NCI-H1105 treated with DMSO at 0.1 percent for 48 hours (cell line): ENCODE results near the gene ADGRF1.
"Not testable (repeated sequence)": the region's sequence is repeated elsewhere in the genome, so short reads cannot be mapped to it uniquely, and the experiment has no call there.

Experiments used
- DNase-seq: peaks from one replicate; lab custom pipeline; 2025; lab: John Stamatoyannopoulos, UW

ADGRF1 gene

DNA sequence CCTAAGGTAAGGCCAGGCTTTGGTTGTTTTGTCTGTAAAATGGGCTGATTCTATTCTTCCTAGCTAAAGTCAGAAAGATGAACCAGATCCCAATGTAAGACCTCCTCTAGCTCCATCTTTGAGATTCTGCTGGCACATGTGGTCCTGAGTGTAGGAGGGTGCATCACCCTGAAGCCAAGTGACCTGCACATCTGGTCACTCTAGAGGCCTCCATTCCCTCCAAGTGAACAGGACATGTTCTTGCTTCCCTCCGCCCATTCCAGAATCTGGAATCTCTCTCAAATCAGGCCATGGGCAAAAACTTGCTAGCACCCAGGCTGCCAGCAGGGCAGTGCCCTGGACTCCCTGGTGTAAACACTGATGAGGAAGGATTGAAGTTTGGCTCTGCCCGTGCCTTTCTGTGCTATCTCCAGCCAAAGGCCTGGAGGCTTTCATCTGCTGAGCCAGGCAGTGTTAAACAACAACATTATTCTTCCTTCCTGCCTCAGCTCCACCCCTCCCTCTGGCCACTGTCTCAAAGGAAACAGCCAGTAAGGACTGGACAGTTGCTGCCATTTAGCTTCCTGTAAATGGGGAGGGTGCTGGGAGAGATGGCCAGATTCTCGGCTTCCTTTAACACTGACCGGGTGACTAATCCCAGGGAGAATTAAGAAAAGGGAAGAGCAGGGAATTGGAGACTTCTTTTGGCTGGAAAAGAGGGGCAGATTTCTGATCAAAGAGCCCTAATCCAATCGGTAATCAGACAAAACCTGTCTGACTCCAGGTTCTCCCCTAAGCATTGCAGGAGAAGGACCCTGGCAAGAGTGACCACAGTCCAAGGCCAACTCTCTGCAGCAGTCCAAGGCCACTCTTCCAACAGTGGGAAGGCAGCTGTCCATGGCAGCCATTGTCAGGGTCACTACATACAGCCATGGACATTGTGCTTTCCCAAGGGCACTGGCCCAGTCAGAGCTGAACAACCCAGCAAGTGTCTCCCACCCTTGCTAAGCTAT lies 19.5 kb upstream of the ADGRF1 start:
- no peak for DNase-seq

DNA sequence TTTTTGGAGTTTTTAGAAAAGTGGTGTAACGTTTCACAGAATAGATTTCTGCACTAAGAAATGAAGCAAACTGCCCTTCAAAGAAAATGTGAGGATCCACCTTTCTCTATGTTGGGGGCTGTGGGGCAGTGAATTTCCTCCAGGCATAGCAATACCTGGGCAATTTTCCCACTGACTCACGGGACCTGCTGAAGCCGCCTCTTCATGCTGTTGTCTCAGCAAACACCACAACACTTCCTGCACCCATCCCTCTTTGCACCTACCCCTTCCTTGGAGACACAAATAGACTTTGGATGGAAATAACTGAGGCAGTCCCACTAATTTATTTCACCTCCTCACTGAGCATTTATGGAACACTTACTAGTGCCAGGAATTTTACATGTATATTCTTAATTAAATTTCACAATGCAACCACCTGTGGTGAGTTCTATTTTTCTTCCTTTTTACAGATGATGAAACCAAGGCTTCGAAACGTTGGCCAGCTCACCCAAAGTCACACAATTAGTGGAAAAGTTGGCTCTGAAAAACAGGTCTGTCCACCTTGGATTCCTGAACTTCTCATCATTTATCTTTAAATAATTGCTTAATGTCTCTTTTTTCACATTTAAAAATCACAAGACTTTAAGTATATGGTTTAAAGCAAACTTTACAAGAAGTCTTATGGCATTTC lies 17.2 kb upstream of the ADGRF1 start:
- DNase-seq: no peak

DNA sequence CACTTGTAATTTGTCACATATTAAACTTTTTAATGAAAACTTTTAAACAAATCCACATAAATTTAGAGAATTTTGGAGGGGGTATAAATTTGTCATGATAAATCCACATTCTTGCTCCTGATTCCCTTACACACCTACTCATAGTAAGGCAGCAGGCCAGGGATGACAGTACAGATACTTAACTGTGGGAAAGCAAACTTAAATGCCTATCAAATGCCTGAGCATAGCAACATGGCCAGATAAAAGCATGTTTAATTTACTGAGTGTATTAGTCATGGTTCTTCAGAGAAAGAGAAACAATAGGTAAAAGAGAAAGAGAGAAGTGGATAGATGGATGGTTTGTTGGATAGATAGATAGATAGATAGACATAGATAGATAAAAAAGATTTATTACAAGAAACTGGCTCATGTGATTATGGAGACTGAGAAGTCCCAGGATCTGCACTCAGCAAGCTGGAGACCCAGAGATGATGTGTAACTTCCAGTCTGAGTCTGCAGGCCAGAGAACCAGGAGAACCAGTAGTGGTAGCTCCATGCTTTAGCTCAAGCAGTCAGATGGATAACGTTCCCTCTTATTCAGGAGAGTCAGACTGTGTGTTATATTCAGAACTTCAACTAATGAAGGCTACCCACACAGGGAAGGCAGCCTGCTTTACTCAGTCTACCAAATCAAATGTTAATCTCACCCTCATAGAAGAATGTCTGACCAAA lies 15.9 kb upstream of the ADGRF1 start:
- no peak for DNase-seq

DNA sequence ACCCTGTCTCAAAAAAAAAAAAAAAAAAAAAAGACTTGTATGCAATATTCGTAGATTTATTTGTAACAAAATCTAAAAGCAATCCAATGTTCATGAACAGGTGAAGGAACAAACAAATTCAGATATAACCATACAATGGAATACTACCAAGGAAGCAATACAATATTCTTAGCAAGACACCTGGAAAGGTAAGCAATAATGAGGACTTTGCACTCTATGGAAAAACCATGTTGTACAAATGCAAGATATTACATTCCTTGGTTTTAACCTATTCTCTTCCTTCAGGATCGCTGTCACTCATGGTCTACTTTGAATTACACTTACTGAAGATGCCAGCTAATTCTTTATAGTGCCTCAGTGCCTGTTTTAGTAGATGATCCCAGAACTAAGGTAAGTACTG lies 14.7 kb upstream of the ADGRF1 start:
- no peak for DNase-seq

DNA sequence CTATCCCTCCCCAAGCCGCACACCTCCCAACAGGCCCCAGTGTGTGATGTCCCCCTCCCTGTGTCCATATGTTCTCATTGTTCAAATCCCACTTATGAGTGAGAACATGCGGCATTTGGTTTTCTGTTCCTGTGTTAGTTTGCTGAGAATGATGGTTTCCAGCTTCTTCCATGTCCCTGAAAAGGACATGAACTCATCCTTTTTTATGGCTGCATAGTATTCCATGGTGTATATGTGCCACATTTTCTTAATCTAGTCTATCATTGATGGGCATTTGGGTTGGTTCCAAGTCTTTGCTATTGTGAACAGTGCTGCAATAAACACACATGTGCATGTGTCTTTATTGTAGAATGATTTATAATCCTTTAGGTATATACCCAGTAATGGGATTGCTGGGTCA lies 12.2 kb upstream of the ADGRF1 start:
- DNase-seq: not testable (repeated sequence)

DNA sequence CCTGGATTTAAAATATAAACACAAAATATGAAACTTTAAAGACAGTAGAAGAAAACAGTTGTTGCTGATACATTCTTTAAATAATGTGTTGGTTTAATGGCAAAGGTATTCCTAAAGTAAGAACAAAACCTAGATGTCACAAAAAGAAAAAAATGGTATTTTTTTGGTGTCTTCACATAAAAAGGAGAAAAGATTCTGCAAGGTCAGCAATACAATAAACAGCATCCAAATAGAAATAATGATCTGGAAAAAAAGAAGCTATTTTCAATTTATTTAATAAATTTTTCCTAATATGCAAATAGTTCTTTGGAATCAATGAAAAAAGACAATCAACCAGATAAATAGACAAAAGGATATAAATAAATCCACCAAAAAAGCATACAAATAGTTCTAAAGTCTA lies 6.5 kb upstream of the ADGRF1 start:
- DNase-seq: no peak

DNA sequence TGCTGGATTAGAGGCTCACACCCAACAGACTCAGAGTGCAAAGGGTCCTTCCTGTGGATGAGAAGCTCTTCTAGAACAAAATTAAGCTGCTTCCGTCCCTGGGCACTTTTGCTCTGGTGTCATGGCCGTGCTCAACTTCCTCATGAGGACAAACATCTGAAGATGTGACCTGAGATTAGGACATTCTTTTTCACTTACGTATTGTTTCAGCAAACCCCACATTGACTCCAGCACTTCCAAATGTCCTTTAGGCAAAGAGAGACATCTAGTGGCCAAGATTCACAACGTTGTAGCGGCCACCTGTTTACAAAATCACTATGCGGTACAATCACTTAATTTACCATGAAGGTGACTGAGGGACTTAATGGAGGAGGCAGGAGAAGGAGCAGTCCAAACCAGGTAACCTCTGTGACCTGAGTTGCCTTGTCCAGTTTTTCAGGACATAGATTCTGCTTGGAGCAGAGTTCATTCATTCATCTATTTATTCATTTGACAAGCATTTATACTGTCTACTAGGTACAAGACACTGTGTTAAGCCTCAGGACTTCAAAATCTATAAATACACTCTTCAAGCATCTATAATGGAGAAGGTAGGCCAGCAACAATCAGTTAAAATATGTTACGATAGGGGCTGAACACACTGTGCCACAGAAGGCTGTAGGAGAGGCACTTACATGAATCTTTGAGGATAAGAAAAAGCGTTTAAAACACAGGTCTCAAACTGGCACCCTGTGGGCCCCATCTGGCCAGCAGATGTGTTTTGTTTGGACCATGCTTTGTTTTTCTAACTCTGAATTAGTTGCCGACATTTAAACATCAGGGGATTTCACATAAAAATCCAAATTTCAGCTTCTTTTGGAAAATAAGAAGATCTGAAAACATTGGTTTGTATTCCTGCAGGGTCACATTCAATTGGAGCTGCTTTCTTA lies 5.6 kb upstream of the ADGRF1 start:
- DNase-seq: peak; percentile 82

DNA sequence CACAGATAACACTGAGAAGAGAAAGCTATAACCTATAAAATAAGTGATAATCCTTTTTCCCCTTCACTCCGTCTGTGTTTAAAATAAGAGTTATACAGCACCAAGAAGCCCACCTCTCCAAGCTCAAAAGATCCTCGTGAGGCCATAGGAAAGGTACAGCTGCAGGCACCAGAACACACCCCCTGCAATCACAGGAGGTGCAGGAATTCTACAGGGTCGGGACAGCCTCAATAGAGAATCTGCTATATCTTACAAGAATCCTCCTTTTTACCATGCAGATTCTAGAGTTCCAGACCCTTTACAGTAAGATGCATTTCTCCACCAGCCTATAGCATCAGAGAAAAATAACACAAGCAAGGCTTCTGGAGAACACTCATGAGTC lies 5.0 kb upstream of the ADGRF1 start:
- no peak for DNase-seq

DNA sequence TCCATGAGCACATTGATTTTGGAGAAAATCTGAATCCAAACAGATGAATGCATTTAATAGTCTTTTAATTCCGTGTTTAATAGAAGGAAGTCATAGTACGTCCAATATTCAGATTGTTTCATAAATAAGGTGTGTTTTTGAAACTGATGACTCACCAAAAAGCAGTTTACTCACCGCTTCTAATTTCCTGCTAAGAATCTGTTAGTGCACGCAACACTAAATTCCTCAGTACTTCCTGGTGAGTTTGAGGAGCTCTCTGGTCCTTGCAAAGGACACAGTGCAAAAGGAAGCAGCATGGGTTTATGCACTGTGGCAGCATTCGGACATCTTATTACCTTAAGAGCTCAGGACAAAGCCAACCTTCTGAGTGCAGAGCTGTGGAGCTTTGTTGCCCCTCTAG lies 2.3 kb upstream of the ADGRF1 start:
- DNase-seq: no peak

DNA sequence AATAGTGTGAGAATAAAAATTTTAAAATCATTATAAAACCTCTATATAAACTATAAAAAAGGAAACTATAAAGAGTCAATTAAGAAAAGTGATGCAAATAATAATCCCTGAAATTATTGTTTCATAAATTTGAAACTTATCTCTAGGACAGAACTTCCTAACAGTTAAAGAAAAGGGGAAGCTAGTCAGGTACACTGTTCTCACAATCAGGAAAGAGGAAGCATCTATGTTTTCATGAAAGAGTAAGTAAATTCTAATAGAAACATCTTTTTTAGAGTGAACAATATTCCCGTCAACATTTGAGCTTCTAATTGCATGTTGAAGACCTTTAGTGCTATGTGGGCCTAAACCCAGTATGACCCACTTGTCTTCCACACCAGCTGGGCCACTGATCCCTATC lies 1.2 kb upstream of the ADGRF1 start:
- no peak for DNase-seq

DNA sequence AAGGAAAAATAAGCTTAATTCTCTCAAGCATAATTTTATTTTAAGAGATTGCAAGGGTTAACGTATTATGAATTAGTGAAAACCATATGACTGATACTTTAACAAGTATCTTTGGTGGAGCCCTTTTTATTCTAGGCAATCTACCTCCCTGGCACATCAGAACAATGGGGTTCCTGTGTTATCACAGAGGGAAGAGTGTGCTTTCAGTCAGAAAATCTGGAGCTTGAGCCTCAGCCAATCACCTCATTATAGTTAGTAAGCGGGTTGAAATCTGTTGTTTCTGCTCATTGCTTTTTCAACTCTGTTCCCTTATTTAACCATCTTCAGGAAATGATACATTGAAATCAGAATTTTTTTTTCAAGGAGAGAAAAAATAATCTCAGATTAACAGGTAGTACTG lies 391 bp downstream of the ADGRF1 start:
- no peak for DNase-seq

DNA sequence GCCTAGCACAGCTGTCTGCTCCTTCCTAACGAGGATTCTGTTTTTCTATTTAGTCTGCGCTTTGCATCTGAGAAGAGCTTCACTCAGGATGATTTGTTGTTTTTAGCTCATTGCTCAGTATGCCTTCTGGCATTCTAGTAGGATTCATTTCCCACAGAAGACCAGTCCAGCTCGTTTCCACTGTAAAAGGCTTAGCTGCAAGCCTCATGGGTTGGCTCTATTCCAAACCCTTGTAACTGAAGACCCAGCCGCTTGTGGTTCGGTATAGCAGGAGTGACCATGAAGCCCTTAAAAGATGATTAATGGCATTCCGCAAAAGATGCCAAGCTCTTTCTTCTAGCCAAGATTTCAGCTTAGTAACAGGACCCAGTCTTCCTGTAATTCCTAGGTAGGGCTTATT lies 7.2 kb downstream of the ADGRF1 start:
- peak; percentile 94 for DNase-seq

DNA sequence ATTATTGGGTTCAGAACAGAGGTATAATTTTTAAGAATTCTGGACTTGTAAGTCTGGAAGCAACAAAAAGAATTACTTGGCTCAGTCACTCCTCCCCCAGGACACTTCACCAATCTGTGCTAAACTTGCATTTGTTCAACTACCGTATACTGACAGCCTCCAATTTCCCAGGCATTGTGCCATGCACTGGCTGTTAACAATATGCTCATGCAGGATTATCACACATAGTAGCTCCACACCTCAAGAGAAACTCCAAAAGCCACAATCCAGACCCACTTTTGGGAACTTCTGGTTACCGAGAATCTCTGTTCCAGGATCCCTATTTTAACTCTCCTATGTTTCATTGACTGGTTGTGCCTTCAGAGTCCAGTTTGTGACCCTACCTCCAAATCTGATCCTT lies 7.7 kb downstream of the ADGRF1 start:
- no peak for DNase-seq

DNA sequence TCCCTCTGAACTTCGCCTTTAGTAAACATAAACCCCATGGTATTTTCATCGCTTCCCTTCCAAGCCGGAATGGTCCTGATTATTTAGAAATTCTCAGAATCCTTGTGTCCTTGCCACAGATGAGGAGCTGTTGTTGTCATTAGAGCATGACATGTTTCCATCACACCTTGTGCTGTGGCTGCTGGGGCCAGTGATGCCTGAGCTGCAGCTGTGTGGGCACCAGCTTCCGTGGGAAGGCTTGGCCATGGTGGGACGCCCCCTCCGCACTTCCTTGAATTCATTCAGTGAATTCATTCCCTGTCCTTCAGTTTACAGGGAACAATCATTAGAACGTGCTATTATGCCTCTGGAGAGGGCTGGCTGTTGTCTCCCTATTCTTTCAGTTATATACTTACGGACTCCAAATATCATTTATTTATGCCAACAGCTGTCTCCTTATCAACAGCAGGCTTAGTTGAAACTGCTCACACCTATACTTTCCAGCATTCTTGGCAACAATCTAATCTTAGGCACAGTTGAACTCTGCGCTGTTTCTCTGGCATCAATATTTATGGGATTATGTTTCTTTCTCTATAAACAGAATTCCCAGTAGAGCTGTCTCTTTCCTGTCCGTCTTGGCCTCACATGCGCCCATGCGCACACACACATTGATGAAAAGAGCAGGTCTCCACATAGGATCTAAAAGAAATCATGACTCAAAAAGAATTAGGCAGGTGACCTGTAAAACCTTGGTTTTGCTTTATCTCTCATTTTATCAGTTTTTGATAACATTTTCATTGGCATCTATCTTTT lies 9.0 kb downstream of the ADGRF1 start:
- DNase-seq: no peak

DNA sequence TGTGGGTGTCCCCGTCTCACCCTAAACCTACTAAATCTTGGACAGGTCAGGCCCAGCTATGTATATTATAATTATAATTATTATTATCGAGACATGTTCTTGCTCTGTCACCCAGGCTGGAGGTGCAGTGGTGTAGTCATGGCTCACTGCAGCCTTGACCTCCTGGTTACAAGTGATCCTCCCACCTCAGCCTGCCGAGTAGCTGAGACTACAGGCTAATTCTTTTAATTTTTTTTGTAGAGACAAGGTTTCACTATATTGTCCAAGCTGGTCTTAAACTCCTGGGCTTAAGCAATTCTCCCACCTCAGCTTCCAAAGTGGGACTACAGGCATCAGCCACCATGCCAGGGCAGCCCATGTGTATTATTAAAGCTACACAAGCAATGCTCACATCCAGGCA lies 10.5 kb downstream of the ADGRF1 start:
- no peak for DNase-seq

DNA sequence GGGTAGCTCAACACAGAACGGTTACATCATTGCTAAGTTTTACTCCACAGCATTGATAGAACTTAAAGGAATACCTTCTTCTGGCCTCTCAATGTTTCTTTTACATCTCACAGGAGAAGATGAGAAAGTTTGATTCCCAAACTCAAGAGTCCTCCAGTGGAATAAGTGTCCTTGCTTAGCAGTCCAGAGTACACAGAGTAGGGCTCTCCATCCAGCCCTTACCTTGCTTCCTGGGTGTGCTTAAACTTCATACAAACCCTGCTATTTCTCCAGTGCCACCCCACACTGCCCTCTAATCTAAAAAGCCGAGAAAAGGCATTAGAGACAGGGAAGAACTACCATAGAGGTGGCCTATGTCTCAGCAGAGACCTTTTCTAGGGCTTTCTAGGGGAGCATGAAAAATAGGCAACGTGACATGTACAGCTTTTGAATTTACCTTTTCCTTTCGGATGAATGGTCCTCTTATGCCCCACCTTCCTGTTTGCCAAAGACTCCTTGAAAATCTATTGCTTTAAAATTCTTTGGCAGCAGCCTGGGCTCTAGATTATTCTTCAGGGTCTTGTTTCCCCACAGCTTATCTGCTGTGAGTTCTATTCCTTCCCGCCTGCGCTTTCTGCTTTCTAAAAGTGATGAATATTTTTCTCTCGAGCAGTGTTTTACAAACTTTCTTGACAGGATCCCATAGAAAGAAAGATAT lies 12.1 kb downstream of the ADGRF1 start:
- DNase-seq: no peak

DNA sequence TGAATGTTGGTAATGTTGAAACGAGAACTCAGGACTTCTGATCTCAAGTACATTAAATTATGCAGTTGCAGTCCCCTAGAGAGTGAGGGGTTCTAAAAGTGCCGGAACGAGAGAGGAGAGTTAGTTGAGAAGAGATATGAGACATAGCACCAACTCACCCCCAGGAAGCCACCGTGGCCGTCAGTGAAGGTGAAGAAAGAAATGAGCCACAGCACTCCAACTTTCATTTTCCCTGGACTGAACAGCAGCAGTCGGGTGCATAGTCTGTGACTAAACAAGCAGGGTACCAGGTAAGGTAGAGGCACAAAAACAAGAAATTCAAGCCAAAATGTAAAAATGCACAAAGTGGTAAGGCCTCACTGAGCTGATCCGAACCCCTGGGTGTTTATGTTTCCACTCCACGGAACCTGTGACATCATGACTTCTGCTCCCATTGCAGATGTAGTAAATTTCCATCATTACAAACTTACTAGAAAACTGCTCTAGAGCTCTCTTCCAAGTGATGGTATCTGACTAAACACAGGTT lies 13.2 kb downstream of the ADGRF1 start:
- no peak for DNase-seq

DNA sequence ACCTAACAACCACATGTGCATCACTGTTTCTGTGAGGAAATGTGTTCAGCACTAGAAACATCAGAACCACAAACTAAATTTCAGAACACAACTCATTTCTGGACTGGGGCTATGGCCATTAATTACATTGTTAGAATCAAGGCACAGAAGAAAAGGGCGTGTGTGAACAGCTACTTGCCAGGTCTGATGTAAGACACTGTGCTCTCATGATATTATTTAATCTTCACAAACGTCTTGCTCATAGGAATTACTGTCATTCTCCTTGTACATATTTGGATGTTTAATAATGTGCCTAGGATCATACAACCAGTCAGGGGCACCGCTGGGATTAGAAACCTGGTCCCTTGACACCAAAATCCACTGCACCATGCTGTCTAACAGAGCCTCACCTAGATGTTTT lies 14.8 kb downstream of the ADGRF1 start:
- no peak for DNase-seq

DNA sequence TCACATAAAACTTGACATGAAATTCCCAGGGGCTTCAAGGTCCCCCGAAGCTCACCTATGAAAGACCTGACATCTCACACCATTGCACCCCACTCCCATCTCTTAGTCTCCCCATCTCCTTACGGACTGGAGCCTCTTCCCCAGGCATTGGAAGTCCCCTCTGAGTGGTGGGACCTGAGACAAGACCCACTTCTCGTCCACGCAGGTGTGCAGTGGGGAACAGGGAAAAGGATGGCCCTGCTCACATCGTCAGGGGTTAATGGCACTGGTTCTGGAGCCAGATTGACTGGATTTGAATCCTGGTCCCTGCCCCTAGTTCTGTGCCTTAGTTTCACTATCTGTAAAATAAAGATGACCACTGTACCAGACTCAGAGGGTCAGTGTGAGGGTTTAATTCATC lies 15.5 kb downstream of the ADGRF1 start:
- no peak for DNase-seq

DNA sequence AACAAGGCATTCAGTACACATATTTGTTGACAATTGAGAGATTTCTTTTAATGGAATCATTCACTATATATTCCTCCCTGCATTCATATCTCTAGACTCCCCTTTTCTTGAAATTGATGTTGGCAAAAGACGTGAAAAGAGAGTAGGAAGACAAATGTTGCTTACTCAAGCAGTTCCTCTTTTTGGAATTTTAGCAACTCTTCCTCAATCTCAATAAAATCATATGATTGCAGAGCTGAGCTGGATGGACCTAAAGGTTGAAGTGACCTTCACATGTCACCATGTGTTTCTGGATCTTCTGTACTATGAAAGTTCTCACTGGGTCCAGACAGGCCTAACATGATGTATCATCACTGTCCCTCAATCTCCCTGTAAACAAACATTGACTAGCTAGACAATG lies 18.6 kb downstream of the ADGRF1 start:
- no peak for DNase-seq
